ENCODE data around the gene VTI1B. TPM values are rescaled to one million over a fixed set of nuclear protein-coding genes. Genes with fewer than 3 reads are reported as not detected.

VTI1B gene
- total RNA-seq, 4 donors from 2014 or later: 48.4 to 61.1 (median 56.2) TPM

- H3K27me3 ChIP-seq: no peaks in the 10 kb centered on the region
- no peaks in the 10 kb centered on the region for H3K9me3 ChIP-seq
- 23% methylated on average over 2 of the region's 2 CpGs for WGBS
- H3K36me3 ChIP-seq: no peaks in the 10 kb centered on the region
- H3K4me3 ChIP-seq: no peak overlapping the region
- peak overlapping the region; percentile 35 for H3K27ac ChIP-seq
- no peak for TF ChIP-seq POLR2AphosphoS5 (IDR thresholded peaks at IDR 0.05)
- TF ChIP-seq CTCF (IDR thresholded peaks at IDR 0.05): no peak
- no peak for TF ChIP-seq POLR2A (IDR thresholded peaks at IDR 0.05)
- no peak for TF ChIP-seq EP300 (IDR thresholded peaks at IDR 0.05)
- peaks cover 34% of the 10 kb centered on the region for H3K4me1 ChIP-seq
- DNase-seq (ENCODE audit: low spot score in 2 of 2): no peak
Measured at GRCh38 chr14:67623114-67623513, 51.3 kb downstream of the VTI1B start.

GRCh38 chr14:67622675-67623074 is 51.8 kb downstream of the VTI1B start:
- no peaks in the 10 kb centered on the region for H3K36me3 ChIP-seq
- WGBS: 54% methylated on average over 4 of the region's 4 CpGs
- H3K27me3 ChIP-seq: no peaks in the 10 kb centered on the region
- no peak overlapping the region for H3K4me3 ChIP-seq
- no peak for DNase-seq (ENCODE audit: low spot score in 2 of 2)
- H3K9me3 ChIP-seq: no peaks in the 10 kb centered on the region
- TF ChIP-seq EP300 (IDR thresholded peaks at IDR 0.05): no peak
- TF ChIP-seq CTCF (IDR thresholded peaks at IDR 0.05): no peak
- TF ChIP-seq POLR2A (IDR thresholded peaks at IDR 0.05): no peak
- TF ChIP-seq POLR2AphosphoS5 (IDR thresholded peaks at IDR 0.05): no peak
- peak overlapping the region; percentile 35 for H3K27ac ChIP-seq
- peaks cover 34% of the 10 kb centered on the region for H3K4me1 ChIP-seq

GRCh38 chr14:67620217-67620785 is 54.1 kb downstream of the VTI1B start:
- no peak for TF ChIP-seq POLR2A (IDR thresholded peaks at IDR 0.05)
- no peak for TF ChIP-seq CTCF (IDR thresholded peaks at IDR 0.05)
- TF ChIP-seq POLR2AphosphoS5 (IDR thresholded peaks at IDR 0.05): no peak
- TF ChIP-seq EP300 (IDR thresholded peaks at IDR 0.05): no peak
- 7% methylated on average over 19 of the region's 19 CpGs for WGBS
- Histone ChIP-seq H3K4me3 (peak overlapping the region; percentile 67), H3K36me3 (no peaks in the 10 kb centered on the region), H3K27me3 (no peaks in the 10 kb centered on the region), H3K9me3 (no peaks in the 10 kb centered on the region), H3K27ac (peak overlapping the region; percentile 14), H3K4me1 (peaks cover 34% of the 10 kb centered on the region)
- no peak for DNase-seq (ENCODE audit: low spot score in 2 of 2)

- H3K4me1 ChIP-seq: peaks cover 34% of the 10 kb centered on the region
- WGBS: under 1% methylated on average over 16 of the region's 62 CpGs
- H3K27me3 ChIP-seq: no peaks in the 10 kb centered on the region
- peak within 1 kb of the TSS; percentile 67 for H3K4me3 ChIP-seq
- H3K27ac ChIP-seq: peak within 1 kb of the TSS; percentile 25
- DNase-seq (ENCODE audit: low spot score in 2 of 2): peak; percentile 97 to 98
- no peaks in the 10 kb centered on the region for H3K9me3 ChIP-seq
- H3K36me3 ChIP-seq: no peaks in the 10 kb centered on the region
- TF ChIP-seq POLR2AphosphoS5 (IDR thresholded peaks at IDR 0.05): peak in 1 of 3 donors; percentile 35
- no peak for TF ChIP-seq CTCF (IDR thresholded peaks at IDR 0.05)
- TF ChIP-seq EP300 (IDR thresholded peaks at IDR 0.05): peak; percentile 33
- TF ChIP-seq POLR2A (IDR thresholded peaks at IDR 0.05): peak in 1 of 2 donors; percentile 36
Measured at GRCh38 chr14:67619446-67620216, 54.8 kb downstream of the VTI1B start, which contains the start of gene ARG2. Gene ARG2 (plus strand): TSS chr14:67619920. CDS start chr14:67619978, 58 bp downstream.

- DNase-seq (ENCODE audit: low spot score in 2 of 2): no peak
- Histone ChIP-seq H3K27ac (no peak overlapping the region), H3K4me3 (no peak overlapping the region)
Measured at GRCh38 chr14:67618617-67619063, 55.8 kb downstream of the VTI1B start.

More at GRCh38 chr14:67618617-67619063, 55.8 kb downstream of the VTI1B start:
- Histone ChIP-seq H3K4me1 (peaks cover 34% of the 10 kb centered on the region), H3K36me3 (no peaks in the 10 kb centered on the region), H3K9me3 (no peaks in the 10 kb centered on the region), H3K27me3 (no peaks in the 10 kb centered on the region)
- no peak for TF ChIP-seq POLR2A (IDR thresholded peaks at IDR 0.05)
- no peak for TF ChIP-seq POLR2AphosphoS5 (IDR thresholded peaks at IDR 0.05)
- no peak for TF ChIP-seq EP300 (IDR thresholded peaks at IDR 0.05)
- peak; percentile 36 to 48 for TF ChIP-seq CTCF (IDR thresholded peaks at IDR 0.05)
